Stimulated activated CD8-positive, alpha-beta memory T cell treated with anti-CD3 and anti-CD28 coated beads, Interleukin-15, amount 100 ng/mL, for 1 hour (primary cell): ENCODE results near the gene FAAP20.

ENCODE experiments used
- DNase-seq: peaks from one replicate; pipeline ENCODE4 v3.0.0-alpha.2; 2020; ENCODE audit warnings: low read depth

Gene FAAP20, protein sequence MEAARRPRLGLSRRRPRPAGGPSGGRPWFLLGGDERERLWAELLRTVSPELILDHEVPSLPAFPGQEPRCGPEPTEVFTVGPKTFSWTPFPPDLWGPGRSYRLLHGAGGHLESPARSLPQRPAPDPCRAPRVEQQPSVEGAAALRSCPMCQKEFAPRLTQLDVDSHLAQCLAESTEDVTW

DNA sequence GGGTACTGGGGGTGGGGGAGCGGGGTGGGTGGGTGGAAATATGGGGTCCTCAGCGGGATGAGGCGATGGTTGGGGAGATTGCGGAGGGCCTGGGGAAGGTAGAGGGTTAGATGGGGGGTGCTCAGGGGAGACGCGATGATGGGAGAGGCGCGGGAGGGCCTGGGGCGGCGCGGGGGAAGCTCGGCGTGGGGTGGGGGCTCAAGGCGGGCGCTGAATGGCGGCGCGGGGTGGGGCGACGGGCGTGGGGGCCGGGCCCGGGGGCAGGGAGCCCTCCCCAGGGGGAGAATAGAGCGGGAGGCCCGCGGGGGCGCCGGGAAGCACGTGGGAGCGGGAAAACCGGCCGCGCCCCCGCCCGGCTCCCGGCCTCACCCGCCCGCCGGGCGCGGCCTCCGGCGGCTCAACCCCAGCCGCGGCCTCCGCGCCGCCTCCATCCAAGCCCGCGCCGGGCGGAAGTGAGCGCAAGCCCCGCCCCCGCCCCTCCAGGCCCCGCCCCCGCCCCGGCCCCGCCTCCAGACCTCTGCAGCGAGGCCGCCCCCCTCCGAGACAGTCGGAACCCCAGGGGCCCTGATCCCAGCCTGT, at the start of gene FAAP20:
Gene FAAP20, minus strand, starts transcription at position 454 of the 579 bp plus-strand sequence. Its CDS starts 23 bp downstream, at position 431.
- no peak for DNase-seq

DNA sequence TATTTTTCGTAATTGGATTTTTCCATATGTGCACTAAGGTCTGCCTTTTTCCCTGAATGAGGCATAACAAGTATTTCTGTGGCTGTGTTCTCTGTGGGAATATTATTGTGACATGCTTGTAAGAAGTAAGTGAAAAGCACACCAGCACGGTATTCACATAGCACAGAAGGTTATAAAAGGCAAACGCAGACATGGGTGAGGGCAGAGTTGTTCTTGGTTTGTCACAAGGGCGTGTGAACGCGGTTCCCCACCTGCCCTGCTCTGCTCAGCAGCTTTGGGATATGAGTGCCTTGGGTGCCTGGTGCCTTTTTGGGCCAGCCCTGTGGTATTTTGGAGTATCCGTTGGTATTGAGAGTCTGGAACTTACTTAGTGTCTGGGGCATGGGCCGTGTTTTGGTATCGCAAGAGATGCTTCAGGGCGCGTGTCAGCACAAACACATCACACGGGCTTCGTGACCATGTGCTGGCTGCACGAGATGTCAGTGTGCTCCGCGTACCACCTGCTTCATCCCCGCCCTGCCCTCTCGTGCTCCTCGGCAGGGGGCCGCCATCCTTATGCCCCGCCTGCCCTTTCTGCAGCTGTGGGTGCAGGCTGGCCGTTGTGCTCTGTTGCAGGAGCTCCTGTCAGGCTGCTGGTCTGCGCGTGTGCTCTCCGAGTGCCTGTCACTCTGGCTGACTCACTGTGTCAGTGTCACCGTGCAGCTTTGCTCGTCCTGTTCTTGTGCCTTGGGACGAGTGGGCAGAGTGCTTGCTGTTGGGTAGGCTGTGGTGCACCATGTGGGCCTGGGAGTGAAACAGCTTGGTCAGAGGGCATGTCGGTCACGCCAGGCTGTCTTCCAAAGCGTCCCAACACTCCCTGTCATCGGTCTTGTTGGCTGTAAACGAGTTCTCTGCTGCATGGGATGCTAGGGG, 48.5 kb upstream of the FAAP20 start:
- DNase-seq: no peak

DNA sequence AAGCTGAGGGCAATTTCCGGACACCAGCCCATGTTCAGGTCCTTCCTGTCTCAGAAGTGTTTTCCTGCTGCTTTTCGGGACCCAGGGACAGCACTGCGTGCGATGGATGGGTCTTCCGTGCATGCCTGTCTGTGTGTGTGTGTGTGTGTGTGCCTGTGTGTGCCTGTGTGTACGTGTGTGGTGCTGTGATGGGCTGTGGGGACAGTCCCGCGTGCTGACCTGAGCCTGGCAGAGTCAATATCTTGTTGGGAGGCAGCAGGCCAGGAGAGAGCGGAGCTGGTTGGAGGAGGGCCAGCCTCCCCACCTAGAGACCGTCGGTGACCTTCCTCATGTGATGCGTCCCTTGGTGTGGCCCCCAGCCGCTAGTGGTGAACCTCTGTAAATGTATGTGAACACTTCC, 47.2 kb upstream of the FAAP20 start:
- DNase-seq: no peak

DNA sequence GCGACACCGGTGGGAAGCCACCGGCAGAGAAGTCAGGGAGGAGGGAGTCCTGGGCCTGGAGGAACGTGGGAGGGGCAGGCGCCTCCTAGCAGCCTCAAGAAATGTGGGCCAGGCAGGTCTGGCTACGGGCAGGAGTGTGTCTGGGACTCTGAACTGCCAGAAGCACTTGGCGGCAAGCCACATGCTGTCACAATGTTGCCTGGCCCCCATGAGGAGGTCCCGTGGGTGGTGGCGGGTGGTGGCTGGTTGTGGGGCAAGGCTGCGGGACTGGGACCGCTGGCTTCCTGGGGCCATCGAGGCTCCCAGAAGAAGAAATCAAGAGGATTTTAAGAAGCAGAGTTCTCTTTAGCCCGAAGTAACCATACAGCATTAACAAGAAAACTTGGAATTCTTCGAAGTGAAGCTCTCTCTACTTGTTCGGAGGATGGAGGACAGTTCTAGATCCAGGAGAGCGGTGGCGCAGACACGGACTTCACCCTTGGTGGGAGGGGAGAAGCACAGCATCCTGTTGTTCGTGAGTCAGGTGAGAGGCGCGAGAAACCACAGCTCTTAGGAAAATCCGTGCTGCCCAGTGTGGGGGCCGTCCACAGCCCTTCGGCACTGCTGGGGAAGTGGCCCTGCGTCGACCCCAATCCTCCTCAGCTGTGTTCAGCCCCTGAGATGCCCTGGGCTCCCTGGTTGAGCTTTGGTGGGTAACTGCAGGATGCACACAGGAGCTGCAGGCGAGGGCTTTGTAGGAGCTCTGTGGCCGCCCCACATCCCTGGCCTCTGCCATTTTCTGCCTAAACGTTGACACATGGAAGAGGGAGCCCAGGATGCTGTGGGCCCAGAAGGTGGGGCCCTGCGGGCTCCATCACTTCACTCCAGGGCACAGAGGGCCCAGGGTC, 45.9 kb upstream of the FAAP20 start:
- DNase-seq: no peak

DNA sequence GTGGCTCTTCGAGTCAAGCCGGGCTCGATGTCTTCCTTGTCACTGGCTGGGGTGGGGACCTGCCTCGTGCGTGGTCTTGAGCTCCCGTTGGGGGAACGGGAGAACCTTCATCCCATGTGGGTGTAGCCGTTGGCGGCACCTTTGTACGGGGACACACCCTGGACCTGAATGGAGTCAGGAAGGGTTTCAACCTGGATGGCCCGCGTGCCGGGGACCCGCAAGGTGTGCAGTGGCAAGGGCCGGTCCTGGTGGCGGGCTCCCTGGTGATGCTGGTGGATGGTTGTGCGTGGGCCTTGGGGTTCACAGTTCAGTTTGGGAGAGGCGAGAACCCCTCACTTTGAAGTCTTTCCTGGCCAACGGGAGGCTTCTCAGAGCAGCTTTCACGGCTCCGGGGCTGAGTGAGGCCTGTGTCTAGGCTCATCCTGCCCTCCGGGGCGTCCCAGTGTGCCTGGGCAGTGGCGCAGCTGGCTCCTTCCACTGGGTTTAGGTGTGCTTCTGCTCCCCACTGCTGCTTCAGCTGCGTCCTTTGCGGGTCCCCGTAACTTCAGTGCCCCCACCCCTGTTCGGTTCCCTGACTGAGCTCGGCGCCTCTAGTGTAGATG, 44.9 kb upstream of the FAAP20 start:
- no peak for DNase-seq

DNA sequence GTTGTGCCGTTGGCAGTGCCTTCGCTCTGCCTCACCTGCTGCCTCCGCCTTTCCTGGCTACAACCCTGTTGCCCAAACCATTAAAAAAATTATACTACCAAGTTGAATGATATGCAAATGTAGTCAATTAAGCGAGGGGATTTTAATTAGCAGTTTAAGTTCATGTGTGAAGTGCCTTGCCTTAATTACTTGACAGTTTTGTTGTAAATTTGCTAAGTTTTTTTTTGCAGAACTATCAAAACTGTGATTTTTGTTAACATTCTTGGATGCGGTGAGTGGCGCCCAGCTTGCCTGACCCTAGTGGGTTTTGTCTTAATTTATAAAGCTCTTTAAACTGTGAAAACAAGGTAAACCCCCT, 44.4 kb upstream of the FAAP20 start:
- DNase-seq: no peak

DNA sequence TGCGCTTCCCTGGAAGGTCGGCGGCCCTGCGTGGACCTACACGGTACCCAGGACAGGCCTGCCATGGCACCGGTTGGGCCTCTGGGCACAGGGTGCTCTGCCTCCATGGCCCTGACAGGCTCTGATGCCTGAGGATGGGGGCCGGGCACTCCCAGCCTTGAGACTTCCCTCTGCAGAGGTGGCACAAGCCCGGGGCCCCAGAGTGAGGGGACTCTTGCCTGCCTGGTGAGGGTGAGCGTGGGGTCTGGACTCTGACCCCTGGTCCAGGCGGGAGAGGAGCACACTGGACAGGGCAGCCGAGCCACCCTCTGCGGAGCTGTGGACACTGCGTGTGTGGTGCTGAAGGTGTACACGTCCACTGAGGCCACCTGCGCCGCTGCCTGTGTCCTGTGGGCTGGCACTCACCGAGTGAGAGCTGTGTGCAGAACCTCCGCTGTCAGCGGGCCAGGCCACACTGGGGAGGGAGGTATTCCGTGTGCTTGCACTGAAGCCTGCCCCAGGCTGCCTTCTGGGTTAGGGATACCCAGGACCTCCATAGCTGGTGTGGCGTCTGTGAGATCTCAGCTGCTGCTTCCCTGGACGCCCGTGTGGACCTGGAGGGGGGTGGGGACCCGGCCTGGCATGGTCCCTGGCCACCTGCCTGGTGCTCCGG, 43.9 kb upstream of the FAAP20 start:
- no peak for DNase-seq

DNA sequence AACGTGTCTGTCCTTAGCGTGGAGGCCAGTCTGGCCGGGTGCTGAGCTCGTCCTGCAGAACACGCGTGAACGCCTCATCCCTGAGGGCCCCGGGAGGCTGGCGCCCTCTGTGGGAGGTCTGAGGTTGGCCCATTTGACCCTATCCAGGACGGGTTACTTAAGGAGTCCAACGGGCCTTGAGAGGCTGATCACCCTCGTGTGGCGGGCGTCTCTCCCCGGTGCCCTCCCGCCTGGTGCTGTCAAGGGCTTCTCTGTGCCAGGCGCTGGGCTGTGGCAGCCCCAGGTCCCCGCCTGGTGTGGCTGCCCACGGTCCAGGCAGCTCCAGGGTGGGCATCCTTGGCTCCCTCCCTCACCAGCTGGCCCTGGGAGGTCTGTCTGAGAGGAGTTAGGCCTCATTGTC, 43.2 kb upstream of the FAAP20 start:
- no peak for DNase-seq

DNA sequence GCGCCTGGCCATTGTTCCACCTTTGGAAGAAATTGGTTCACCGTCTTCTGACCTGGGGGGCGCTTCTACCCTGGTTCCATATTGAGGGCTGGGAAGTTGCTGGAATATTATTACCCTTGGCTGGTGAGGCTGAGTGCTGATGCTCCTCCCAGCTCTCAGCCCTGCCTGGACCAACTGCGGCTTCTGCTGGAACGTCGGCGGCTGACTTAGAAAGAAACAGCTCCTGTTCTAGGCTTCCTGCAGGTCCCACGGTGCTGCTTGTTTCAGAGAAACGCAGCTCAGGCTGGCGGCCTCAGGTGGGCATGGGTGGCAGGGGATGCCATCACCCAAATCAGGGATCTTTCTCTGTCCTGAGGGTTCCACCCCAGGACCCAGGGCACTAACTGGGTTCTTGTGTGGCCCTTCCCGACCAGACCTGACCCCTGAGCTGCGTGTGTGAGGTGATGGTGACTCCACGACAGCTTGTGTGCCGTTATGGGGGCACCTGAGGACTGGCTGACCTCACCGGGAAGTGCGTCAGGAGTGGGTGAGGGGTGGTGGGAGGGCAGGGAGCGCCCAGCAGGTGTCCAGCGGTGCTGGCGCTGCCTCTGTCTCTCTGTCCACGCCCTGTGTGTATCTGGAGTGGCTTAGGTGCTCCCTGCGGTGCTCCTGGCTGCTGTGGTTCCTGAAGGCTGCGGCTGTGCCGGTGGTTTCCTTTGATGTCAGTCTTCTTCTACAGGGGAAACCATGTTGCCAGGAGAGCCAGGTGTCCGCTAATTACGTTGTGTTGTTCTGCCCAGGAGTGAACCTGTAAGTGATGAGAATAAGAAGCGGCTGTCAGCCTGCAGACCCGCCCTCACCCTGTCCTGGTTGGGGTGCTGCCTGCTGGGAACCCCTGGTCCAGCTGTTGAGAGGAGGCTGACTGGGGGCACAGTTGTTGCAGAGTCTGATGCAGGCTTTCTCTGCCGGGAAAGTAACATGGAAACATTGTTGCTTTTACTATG, 42.4 kb upstream of the FAAP20 start:
- DNase-seq: no peak

- no peak for DNase-seq
Measured at GRCh38 chr1:2235300-2235998, 40.9 kb upstream of the FAAP20 start.

GRCh38 chr1:2234762-2235113, 40.2 kb upstream of the FAAP20 start:
- no peak for DNase-seq

- DNase-seq: peak; percentile 46
Measured at GRCh38 chr1:2233997-2234761, 39.6 kb upstream of the FAAP20 start.

GRCh38 chr1:2233468-2233867, 38.9 kb upstream of the FAAP20 start:
- no peak for DNase-seq

DNA sequence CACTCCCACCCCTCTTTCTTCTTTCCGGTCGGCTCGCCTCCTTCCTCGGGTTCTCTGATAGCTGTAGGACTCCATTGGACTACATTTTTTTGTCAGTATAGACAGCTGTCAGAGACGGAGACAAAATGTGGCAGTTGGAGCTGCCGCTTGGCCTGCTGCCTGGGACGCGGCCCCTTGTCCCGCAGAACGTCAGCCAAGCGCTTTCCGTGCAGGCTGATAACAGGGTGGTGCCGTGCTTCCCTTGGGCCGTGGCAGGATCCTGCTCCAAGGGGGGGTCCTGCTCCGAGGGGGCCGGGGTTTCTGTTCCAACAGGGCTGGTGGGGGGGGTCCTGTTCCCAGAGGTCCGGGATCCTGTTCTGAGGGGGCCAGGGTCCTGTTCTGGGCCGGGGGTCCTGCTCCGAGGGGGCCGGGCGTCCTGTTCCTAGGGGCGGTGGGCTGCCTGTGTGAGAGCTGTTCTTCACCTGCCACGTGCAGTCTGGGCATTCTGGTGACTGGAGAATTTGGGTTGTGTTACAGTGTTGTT, 38.4 kb upstream of the FAAP20 start:
- no peak for DNase-seq

- DNase-seq: no peak
Measured at GRCh38 chr1:2232255-2232915, 37.8 kb upstream of the FAAP20 start.

- DNase-seq: peak; percentile 49
Measured at GRCh38 chr1:2231532-2232254, 37.1 kb upstream of the FAAP20 start.
